HL-60 (cell line): Measurements from ENCODE around the gene BSG.

Experiments used
- DNase-seq, 2 experiments: peaks; one replicate each; pipeline ENCODE4 v3.0.0-alpha.2; 2010 to 2020; ENCODE audit warnings: low read depth in 1 of 2, low spot score in 1 of 2
- H3K27ac ChIP-seq: fragments of 250-450 bp; sonication (Bioruptor Pico); replicated peaks from 2 replicates; pipeline ENCODE4 v1.5.1; 2020; ENCODE audit warnings: mild to moderate bottlenecking, moderate library complexity
- H3K27me3 ChIP-seq: fragments of 250-450 bp; sonication (Bioruptor Pico); 2 replicates; pipeline ENCODE4 v1.5.1; 2021; ENCODE audit warnings: mild to moderate bottlenecking, moderate library complexity; ENCODE audit not compliant: insufficient read depth, poor library complexity, severe bottlenecking
- H3K4me3 ChIP-seq: replicated peaks from 2 replicates; pipeline ENCODE4 v1.5.1; 2011; ENCODE audit warnings: mild to moderate bottlenecking, control low read depth, low read length; ENCODE audit not compliant: insufficient read depth
- GABPA ChIP-seq: IDR thresholded peaks from 2 replicates; pipeline ENCODE4 v1.6.1; 2012; ENCODE audit warnings: low read depth
- POLR2AphosphoS5 ChIP-seq: IDR thresholded peaks from 2 replicates; pipeline ENCODE4 v1.6.1; 2012; ENCODE audit warnings: low read depth
- SPI1 ChIP-seq: IDR thresholded peaks from 2 replicates; pipeline ENCODE4 v1.6.1; 2012; ENCODE audit warnings: low read depth, mild to moderate bottlenecking, borderline replicate concordance
- TF ChIP-seq, protein P1 (sequence below): IDR thresholded peaks from 2 replicates; pipeline ENCODE4 v1.6.1; 2012; ENCODE audit warnings: low read depth; ENCODE audit not compliant: insufficient replicate concordance
- TF ChIP-seq, protein P2 (sequence below): IDR thresholded peaks from one replicate; pipeline ENCODE4 v1.5.1; 2011; ENCODE audit warnings: low read length, control low read depth, inconsistent platforms; ENCODE audit not compliant: insufficient read depth

BSG gene

DNA sequence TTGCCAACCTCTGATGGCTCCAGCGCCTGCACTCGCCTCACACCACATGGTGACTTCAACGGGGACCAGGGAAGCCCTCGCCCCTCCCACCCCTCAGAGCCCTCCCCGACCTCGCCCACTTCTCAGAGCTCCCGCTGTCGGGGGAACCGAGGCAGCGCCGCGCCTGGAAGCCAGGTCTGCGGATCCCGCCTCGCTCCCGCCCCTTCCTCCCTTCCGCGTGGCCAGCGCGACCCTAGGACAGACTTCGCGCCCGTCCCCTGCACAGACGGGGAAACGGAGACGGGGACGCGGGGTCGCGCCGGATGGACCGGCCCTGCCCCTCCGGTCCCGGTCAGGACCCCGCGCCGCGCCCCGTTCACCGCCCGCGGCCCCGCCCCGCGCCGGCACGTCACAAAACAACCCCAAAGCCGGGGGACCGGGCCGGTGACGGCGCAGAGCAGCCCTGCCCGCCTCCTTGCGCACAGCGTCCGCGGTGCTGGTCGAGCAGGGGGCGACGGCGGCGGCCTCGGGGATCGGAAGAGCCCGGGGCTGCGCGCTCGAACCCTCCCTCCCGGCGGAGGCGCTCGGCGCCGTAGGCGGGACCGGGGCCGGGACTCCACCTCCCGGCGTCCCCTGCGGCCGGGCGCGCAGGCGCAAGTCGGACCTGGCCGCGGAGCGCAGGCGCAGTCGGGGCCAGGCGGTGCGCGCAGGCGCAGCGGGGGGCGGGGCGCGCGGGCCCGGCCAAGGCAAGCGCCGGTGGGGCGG is 41.2 kb upstream of the BSG start:
- TF ChIP-seq, protein P1, sequence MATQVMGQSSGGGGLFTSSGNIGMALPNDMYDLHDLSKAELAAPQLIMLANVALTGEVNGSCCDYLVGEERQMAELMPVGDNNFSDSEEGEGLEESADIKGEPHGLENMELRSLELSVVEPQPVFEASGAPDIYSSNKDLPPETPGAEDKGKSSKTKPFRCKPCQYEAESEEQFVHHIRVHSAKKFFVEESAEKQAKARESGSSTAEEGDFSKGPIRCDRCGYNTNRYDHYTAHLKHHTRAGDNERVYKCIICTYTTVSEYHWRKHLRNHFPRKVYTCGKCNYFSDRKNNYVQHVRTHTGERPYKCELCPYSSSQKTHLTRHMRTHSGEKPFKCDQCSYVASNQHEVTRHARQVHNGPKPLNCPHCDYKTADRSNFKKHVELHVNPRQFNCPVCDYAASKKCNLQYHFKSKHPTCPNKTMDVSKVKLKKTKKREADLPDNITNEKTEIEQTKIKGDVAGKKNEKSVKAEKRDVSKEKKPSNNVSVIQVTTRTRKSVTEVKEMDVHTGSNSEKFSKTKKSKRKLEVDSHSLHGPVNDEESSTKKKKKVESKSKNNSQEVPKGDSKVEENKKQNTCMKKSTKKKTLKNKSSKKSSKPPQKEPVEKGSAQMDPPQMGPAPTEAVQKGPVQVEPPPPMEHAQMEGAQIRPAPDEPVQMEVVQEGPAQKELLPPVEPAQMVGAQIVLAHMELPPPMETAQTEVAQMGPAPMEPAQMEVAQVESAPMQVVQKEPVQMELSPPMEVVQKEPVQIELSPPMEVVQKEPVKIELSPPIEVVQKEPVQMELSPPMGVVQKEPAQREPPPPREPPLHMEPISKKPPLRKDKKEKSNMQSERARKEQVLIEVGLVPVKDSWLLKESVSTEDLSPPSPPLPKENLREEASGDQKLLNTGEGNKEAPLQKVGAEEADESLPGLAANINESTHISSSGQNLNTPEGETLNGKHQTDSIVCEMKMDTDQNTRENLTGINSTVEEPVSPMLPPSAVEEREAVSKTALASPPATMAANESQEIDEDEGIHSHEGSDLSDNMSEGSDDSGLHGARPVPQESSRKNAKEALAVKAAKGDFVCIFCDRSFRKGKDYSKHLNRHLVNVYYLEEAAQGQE: no peak
- TF ChIP-seq GABPA (no peak), SPI1 (no peak), POLR2AphosphoS5 (no peak)
- TF ChIP-seq, protein P2, sequence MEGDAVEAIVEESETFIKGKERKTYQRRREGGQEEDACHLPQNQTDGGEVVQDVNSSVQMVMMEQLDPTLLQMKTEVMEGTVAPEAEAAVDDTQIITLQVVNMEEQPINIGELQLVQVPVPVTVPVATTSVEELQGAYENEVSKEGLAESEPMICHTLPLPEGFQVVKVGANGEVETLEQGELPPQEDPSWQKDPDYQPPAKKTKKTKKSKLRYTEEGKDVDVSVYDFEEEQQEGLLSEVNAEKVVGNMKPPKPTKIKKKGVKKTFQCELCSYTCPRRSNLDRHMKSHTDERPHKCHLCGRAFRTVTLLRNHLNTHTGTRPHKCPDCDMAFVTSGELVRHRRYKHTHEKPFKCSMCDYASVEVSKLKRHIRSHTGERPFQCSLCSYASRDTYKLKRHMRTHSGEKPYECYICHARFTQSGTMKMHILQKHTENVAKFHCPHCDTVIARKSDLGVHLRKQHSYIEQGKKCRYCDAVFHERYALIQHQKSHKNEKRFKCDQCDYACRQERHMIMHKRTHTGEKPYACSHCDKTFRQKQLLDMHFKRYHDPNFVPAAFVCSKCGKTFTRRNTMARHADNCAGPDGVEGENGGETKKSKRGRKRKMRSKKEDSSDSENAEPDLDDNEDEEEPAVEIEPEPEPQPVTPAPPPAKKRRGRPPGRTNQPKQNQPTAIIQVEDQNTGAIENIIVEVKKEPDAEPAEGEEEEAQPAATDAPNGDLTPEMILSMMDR: no peak
- DNase-seq: peak; percentile 72 to 84
- H3K27me3 ChIP-seq: no peaks in the 10 kb centered on the region
- peak overlapping the region; percentile 69 for H3K27ac ChIP-seq
- H3K4me3 ChIP-seq: peak overlapping the region; percentile 84

DNA sequence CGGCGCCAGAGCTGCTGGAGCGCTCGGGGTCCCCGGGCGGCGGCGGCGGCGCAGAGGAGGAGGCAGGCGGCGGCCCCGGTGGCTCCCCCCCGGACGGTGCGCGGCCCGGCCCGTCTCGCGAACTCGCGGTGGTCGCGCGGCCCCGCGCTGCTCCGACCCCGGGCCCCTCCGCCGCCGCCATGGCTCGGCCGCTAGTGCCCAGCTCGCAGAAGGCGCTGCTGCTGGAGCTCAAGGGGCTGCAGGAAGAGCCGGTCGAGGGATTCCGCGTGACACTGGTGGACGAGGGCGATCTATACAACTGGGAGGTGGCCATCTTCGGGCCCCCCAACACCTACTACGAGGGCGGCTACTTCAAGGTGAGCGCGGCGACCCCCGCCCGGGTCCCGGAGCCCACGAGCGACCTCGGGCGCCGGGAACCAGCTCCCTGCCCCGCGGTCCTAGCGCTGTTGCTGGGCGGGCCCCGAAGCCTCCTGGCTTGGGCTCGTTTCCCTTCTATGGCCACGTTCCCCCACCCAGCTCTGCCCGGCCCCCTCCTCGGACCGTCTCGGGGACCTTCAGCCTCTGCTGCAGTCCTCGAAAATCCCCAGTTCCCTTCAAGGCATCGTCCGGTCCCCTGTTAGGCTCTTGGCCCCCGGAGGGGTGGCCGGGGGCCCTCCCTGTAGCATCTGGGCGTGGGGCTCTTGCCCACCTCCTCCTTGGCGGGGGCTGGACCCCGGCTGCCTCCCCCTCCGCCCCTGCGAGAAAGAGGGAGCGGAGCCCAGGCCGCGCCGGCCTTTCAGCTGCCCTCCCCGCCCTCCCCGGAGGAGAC is 40.4 kb upstream of the BSG start, which contains the start of gene CDC34:
Gene CDC34, plus strand, starts transcription at position 8 of the 808 bp plus-strand sequence. Its CDS starts 172 bp downstream, at position 180.
- Histone ChIP-seq H3K27me3 (no peaks in the 10 kb centered on the region), H3K4me3 (peak within 1 kb of the TSS; percentile 84), H3K27ac (peak within 1 kb of the TSS; percentile 79)
- TF ChIP-seq SPI1 (no peak), GABPA (no peak), POLR2AphosphoS5 (no peak)
- TF ChIP-seq, protein P1: no peak
- TF ChIP-seq, protein P2: no peak
- DNase-seq: no peak

DNA sequence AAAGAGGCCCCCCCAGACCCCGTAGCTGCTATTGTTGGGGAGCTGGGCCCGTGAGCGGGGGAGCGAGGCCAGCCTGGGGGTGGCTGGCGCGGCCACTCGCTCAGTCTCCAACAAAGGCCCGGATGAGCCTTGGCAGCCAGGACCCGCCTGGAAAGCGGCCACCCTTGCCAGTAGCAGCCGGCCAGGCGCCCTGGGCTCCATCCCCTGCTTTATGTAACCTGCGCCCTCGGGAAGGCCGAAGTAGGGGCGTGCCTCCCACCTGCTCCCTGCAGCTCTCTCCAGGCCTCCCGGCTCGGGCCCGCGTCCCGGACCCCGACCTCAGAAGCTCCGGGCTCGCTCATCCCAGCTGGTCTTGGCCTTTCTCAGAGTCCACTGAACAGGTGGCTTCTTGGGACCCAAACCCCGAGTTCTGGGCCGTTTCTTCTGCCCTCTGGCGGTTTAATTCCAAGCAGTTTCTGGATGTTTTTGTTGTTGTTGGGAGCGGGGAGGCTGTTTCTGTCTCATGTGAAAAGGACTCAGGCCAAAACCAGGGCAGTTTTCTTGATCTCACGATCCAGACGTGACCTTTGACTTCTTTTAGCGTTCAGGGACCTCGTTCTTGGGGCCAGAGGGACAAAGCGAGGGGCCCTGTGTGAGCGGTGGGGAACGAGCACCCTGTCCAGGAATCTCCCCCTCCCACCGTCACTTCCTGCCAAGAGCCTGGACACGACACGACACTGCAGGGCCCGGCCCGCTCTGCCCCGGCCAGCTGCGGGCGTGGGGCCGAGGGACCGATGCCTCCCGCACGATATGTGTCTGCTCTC is 39.6 kb upstream of the BSG start:
- TF ChIP-seq, protein P2: peak; percentile 28
- no peak for TF ChIP-seq GABPA
- no peaks in the 10 kb centered on the region for H3K27me3 ChIP-seq
- peak in 1 of 2 experiments; percentile 64 for DNase-seq
- peak overlapping the region; percentile 79 for H3K27ac ChIP-seq
- peak overlapping the region; percentile 76 for H3K4me3 ChIP-seq
